ENCODE results near the gene TAF1B.

TAF1B gene

DNA sequence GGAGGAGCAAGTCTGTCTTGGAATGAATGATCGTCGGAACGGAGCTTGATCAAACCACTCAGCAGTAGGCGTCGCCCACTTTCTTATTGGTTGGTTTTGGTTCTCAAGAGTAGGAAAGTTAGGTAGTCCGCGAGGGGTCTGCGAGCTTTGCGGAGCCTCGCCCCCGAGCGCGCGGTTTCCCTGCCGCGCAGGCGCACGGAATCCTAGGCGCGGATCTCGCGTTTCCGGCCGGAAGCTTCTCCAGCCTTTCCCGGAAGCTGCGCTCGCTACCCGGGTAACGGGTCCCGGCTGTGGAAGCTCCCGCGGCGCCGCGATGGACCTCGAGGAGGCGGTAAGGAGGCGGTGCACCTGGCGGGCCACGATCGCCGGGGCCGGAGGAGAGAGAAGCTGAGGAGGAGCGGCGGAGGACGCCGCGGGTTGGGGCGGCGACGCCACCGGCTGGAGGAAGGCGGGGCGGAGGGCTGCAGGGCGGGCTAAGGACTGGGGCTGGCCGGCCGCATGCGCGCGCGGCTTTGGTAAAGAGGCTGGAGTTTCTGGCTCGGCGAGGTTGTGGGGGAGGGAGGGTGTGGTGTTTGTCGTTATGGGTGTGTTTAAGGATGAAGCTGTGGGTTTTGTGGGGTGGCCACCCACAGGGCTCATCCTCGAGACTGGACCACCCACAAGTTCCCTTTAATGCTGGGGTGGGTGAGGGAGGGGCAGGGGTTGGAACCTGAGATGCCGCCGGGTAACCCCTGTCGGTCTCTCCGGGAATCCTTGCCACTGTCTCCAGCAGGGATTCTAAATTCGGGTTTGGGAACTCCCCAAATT is at the start of gene TAF1B:
TSS of gene TAF1B (plus strand) at position 246 of the 807 bp plus-strand sequence. CDS start at position 314, 68 bp downstream.
- peak; percentile 94 for DNase-seq

DNA sequence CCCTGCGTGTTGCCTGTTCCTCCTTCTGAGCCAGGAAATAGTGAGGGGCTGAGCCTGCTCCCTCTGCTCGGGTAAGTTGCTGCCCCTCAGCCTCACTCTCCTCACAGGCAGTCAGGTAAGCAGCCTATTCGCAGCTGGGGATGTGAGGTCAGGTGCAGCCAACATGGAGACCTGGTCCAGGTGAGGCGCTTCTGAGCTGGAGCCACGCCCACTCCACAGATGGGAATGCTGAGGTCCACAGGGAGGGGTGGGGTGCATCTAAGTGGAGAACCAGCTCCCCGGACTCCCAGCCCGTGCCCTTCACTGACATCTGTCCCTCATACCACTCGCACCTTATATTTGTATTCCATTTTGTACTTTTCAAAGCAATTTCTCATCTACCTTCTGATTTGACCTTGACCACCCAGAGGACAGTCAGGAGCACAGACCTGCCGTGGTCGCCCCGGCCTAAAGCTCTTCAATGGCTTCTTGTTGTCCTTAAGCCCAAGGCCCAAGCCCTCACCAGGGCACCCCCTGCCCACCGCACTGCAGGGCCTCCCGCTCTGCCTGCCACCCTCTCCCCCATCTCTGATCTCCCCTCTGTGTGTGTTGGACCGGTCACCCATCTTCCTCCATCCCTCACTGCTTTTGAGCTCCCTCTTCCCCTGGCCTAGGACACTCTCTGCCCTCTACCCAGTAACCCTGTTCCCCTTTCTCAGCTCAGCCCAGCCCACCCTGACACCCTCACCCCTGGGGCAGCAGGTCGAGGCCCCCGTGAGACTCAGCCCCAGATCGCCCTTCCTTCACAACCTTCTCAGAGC is 49.2 kb upstream of the TAF1B start:
- no peak for DNase-seq

DNA sequence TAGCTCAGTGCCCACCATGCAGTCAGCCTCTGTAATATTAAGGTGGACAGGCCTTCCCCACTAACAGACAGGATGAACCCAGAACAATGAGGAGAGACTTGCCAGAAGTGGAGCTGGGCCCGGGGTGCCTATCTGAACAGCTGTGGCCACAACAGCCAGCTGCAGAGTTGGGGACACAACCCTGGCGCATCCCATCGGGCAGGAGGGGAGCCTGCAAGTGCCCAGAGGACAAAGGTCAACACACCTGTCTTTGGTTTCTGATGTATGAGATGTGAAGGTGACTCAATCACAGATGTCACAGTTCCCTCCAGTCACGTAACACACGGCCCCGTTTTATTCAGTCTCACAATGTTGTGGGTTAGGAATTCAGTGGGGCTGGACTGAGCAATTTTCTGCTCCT is 48.2 kb upstream of the TAF1B start:
- DNase-seq: no peak

DNA sequence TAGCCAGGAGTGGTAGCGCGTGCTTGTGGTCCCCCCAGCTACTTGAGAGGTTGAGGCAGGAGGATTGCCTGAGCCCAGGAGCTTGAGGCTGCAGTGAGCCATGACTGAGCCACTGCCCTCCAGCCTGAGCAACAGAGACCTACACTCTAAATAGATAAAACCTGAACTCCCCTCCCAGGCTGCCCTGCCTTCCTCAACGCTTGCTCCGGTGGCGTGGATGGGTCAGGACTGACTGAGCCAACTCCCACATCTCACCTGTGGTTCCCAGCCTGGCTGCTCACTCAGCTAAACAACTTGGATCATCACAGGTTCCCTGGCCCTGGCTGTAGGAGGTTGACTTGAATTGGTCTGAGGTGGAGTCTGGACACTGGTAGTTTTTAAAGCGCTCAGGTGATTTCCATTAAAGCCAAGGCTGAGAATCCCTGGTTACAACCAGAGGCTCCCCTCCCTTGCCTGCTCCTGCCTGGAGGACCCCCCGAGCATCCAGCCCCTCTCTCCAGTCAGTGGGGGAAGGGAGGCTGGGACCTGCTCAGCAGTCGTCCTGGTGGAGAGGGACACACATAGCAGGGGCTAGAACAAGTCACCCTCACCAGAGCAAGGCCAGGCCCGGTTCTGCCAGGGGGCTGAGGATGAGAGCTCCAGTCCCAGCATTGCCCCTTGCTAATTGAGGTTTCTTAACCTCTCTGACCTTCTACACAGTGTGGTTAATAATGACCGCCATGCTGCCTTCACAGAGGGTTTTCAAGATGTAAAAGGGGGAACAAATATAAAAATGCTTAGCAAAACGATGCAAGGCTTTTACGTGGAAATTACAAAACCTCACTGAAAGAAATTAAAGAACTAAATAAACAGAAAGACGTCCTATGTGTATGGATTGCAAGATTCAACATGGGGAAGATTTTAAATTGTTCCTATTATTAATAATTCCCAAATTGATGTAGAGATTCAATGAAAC is 46.9 kb upstream of the TAF1B start:
- no peak for DNase-seq

DNA sequence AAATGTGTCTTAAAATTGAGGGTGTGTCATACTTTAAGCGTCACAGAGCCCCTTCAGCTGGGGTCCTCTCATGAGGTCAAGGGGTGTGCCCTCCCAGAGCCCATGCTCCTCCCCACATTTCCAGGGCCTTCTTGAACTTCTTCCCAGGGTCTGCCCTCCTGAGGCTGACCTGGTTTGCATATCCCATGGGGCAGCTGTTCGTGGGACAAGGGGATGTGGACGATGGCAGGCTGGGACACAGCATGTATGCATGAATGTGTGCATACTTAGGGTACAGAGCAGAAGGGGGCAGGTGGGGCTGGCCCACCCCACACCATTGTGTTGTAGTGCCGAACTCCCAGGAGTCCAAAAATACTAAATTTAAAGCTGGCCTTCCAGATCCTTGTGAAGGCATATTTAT is 46.2 kb upstream of the TAF1B start:
- DNase-seq: no peak

DNA sequence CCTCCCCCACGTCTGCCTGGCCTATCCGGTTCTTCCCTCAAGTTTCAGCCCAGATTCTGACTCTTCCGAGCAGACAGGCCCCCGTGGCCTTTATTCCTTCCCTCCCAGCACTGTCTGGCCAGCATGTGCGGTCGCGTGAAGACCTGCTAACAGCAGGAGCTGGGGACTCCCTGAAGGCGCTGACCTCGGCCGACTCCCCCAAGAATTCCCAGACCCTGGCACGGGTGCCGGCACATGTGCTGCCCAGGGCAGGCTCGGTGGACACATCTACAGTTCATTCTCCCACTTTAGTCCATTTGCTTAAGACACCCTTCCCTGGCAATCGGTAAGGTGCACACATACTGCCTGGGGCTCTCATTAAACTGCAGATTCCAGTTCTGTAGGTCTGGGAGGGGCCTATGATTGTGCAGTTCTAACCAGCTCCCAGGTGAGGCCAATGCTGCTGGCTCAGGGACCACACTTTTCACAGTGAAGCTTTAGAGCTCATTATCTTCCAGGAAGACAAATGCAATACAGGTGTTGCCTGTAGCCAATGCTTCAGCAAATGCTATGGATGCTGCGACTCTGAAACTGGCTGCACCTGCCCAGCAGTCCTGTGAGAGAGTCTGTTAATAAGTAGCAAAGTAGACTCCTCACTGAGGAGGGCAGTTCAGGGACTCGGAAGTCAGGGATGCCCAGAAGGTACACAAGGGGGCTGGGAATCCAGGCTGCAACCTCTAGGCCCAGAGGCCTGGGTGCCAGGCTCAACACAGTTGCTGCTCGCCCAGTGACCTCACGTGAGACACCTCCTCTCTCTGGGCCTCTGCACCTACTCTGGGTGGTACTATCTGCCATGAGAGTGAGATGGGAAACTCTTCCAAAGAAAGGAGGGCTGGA is 45.4 kb upstream of the TAF1B start:
- no peak for DNase-seq

DNA sequence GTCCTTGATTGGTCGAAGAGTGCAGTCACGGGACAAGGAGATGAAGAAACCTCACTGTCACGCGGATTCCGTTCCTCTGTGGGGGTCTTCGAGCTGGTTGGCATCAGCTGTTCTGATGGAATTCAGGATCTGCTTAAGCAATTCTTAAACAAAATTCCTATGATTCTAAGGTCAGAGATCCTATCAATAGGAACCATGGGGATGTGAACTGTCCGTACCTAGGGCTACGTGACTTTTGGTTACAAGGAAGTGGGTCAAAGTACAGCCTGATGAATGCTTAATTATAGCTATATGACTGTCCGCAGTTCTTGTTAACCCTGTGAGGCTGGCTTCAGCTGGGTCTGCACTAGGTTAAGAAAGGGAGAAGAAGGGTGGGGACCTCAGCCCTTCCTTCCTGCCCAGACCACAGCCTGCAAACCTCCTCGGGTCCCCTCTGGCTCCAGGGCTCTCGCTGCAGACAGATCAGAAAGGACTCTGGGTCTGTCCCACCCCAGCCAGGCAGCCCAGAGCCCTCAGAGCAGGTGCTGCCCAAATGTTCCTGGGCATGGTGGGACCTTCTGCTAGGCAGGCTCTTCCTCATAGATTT is 44.2 kb upstream of the TAF1B start:
- DNase-seq: no peak

DNA sequence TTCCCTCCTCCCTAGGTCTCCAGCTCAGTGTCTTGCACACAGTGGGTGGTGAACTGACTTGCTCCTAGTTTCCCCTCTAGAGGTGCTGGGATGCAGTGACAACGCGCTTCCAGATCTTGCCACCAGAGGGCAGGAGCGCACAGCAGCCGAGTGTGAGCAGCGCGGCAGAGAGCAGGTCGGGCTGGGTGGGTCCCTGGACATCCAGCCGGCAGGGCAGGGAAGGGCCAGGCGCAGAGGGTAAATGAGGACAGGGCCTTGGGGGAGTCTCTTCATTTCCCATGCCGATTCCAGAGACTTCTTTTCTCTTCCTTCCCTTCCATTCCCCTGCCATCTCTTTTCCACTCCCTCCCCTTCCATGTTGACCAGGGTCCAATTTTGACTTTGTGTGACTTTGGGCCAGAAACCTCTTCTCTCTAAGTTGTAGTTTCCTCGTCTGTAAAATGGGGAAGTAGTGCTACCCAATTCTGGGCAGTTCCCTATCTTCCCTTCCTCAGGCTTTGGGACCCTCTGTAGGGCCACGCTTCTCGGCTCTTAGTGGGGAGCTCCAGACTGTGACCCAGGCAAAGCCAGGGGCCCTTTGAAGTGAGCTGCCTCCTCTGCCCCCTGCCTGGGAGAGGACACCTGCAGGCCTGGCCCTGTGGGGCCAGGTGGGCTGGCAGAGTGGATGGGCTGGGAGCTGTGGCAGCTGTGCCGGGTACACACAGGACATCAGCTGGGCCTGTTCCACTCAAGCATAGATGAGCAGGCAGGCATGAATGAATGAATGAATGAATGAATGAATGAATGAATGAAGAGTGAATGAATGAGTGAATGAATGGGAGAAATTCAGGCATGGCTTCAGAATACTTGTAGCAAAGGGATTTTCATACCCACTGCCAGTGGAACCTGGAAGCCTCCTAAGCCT is 43.3 kb upstream of the TAF1B start:
- no peak for DNase-seq

DNA sequence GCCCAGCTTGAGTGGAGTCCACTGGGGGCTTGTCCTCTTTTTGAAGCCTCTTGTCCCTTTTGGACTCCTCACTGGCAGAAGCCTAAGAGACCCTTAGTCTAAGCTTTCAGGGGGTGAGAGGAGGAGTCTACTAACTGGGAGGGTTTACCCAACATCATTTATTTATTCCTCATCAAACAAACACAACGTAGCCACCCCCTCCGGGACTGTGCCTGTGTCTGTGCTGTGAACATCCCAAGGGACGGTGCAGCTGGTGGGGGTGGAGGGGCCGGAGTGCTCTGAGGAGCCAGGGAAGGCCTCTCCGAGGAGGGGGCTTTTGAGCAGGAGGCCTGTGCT is 42.7 kb upstream of the TAF1B start:
- no peak for DNase-seq

DNA sequence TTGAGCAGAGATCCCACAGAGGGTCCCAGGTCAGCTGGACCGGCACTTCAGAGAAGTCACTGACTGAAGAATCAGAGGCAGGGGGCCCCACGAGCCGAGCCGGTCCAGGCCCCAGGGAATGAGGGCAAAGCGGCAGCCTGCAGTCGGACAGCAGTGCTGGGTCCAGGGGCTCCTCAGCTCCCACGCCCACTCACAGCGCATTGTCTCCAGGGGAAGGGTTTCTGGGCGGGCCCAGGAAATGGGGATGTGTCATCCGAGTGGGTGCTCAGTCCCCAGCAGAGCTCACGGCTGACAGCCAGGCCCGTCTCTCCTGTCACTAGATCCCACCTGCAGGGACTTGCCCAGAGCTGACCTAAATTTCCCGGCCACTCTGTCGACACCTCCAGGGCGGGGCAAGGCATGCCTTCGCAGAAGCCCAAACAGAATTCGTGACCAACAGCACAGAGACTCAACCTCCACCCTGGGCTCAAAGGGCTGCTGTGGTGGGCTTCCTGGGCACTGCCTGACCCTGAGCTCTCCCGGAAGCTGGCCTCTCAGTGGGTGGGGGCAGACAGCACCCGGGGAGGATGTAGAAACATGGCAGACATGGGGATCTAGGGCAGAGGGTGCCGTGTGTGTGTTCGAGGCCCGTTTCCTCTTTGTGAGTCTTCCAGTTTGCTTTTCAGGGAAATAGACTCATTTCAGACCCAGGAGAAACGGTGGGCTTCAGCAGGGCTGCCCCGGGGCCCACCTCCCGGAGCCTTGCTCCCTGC is 42.1 kb upstream of the TAF1B start:
- no peak for DNase-seq

DNA sequence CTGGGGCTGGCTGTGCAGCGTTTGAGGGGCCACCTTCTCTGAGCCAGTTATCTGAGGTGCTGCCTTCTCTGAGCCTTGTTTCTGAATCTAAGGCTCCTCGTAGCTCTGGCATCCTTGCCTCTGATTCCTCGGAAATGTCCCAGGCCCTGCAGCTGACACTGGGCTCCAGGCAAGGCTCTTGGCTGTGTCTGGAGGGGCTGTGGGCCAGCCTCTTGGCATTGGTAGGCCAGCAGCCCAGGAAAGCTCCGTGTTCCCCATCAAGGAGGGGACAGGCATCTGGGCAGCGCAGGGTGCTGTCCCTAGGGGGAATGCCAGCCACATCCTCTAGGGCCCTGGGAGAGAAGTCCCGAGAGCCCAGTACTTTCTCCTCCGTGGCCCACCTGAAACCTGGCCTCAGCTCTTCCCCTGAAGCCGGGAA is 40.7 kb upstream of the TAF1B start:
- DNase-seq: no peak

DNA sequence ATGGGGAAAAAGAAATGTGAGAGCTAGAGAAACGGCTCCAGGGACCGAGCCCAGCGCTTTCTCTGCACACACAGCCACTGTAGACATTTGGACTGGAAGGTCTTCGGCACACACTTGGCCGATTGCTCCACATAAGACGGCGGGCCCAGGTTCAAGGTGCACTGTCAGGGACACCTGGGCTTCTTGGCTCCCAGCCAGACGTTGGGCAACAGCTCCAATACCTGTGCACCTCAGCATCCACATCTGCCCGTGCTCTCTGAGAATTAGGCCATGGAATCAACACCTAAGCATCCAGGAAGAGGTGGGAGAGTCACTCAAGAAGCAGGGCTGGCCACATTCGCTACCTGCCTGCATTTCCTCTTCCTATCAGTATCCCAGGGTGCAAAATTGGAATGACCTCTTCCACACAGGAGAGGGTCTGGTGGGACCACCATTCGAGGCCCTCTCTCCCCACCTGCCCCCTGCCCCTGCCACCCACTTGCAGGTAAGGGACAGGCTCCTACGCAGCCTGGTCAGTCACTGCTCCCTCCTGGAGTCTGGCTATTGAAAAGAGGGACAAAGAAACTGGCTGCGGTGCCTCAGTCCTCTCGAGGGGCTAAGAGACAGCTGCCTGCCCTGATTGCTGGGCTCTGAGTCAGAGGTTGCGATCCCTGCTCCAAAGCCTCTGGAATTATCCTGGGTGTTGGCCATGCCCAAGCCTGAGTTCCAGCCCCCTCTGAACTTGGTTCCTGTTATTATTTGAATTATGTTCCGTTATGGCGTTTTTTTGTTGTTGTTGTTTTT is 40.1 kb upstream of the TAF1B start:
- DNase-seq: no peak

DNA sequence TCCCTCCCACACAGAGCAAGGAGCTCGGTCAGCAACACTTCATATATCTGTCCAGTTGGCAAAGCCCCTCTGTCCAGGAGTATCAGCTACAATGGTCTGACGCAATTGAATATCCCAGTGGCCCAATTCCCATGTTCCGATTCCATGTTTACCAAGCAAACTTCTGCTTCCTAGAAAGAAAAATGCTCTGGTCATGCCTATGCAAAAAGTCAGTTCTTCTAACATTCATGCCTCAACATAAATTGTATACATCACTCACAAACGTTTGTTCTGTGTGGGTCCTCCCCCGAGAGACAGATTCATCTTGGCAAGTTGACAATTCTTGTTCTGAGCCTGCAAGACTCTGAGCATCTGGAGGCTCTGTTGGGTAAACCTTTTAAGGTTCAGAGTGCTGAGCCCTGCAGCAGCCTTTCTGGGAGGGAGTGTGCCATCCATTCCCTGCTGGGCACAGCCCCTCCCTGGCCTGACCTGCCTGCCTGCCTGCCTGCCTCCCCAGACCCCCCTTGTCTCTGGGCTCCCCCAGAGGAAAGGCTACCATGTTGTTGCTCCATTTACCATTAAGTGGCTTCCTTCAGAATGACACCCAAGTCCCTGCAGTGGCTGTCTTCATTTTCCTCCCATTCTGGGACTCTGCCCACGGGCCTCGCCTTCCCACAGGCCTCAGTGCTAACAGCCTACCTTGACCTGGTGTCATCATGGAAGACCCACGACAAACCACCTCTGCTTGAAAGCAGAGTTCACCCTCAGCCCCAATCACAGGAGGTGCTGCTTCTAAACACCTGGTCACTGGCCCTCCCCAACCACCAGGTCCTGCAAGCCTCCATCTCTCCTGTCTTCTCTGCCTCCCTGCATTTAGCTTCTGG is 37.6 kb upstream of the TAF1B start:
- DNase-seq: no peak

DNA sequence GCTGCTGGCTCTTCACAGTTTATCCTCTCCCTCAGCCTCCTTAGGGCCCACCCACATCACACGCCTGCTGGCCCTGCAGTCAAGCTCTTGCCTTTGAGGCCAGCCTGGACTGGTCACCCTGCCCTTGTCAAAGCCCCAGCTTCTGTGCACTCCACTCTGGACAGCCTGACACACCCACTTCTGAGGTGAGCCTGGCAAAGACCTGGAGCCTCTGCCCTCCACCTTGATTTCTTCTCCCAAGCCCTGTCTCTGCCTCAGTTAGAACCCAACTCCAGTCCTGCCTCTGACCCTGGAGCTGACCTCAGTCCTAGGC is 37.0 kb upstream of the TAF1B start:
- DNase-seq: no peak

DNA sequence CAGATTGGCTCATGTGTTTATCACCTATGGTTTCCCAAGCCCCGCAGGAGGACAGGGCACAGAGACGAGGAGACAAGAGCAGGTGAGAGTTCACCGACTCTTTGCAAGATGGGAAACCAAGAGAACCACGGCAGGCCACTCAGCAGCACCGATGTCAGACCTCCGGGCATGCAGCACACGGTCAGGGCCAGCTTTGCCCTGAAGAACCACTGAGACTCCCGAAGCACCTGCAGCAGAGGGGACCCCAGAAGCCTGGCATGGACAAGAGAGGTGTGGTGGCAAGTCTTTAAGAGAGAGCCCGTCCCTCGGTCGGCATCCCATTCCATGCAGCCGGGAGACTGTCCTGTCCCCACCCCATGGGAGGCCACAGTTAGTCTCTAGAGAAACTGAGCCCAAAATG is 36.6 kb upstream of the TAF1B start:
- DNase-seq: no peak

DNA sequence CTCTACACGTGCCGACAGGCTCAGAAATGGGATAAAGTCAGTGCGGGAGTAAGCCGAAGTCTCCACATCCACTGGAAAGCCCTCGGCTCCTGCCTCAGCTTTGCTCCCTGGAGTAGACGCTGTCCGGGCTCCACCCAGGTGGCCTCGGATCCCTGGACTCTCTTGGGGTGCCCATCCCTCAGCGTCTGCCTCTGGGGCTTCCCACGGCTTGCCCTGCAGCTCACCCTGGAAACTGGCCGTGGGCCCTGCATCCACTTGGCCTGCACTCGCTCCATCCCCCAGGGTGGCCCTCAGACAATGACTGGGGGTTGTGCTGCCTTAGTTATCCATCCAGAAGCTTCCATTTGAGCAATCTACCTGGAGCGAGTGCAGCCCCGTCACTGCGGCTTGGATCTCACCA is 36.2 kb upstream of the TAF1B start:
- DNase-seq: no peak

DNA sequence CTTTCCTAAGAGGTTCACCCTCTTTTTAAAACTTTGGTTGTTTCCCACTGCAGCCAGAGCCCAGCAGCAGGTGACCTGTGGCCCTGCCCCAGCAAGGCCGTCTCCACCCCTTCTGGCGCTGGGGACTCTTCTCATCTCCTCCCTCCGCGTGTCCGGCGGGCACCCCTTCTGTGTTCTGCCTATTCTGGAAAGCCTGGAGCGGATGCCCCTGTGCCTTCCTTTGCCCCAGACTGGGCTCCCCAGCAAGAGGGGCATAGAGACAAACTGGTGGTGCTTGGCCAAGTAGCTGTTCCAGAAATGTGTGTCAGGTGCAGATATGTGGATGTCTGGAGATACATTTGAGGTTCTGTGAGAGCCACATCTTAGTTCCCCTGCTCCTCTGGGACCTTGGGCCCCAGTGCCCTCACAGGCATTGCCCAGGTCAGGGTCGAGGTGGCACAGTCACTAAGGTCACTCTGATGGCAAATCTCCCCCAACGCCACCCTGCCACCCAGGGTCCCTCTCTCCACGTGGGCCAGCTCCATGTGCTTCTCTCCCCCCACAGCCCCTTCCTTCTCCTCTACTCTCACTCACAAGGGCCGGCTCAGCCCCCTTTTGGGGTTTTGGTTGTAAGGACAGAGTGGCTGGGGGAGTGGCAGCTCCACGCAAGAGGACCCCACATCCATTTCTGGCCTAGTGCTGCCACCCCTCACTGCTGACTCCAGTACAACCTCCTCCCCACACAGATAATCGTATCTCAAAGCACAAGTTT is 35.5 kb upstream of the TAF1B start:
- DNase-seq: no peak
